Measurements from ENCODE around the gene TCAP.
"Not testable (repeated sequence)": the region's sequence is repeated elsewhere in the genome, so short reads cannot be mapped to it uniquely, and the experiment has no call there.

TCAP gene

DNA sequence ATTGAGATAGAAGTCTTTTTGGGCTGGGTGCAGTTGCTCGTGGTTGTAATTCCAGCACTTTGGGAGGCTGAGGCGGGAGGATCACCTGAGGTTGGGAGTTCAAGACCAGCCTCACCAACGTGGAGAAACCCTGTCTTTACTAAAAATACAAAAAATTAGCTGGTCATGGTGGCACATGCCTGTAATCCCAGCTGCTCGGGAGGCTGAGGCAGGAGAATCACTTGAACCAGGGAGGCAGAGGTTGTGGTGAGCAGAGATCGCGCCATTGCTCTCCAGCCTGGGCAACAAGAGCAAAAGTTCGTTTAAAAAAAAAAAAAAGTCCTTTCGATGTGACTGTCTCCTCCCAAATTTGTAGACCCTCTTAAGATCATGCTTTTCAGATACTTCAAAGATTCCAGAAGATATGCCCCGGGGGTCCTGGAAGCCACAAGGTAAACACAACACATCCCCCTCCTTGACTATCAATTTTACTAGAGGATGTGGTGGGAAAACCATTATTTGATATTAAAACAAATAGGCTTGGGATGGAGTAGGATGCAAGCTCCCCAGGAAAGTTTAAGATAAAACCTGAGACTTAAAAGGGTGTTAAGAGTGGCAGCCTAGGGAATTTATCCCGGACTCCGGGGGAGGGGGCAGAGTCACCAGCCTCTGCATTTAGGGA is 34.1 kb downstream of the TCAP start:
- H3K36me3 ChIP-seq (ENCODE audit: control insufficient read depth, insufficient read depth, low read length); H3K9me3 ChIP-seq (ENCODE audit: control insufficient read depth, insufficient read depth, low read length); H3K27ac ChIP-seq (ENCODE audit: low read length); DNase-seq (ENCODE audit: low read depth, low spot score); H3K27me3 ChIP-seq (ENCODE audit: control insufficient read depth, insufficient read depth, low read length): not testable (repeated sequence)
- peak overlapping the region; percentile 98; the same call in 1 of the 2 replicates for H3K4me3 ChIP-seq (ENCODE audit: low read length)
- H3K4me1 ChIP-seq (ENCODE audit: control insufficient read depth, insufficient read depth, low read length), result peaks cover 23% of the 10 kb centered on the region
- no CpG with 5 or more reads among the region's 11 CpGs for WGBS (ENCODE audit: insufficient coverage, insufficient read length)

DNA sequence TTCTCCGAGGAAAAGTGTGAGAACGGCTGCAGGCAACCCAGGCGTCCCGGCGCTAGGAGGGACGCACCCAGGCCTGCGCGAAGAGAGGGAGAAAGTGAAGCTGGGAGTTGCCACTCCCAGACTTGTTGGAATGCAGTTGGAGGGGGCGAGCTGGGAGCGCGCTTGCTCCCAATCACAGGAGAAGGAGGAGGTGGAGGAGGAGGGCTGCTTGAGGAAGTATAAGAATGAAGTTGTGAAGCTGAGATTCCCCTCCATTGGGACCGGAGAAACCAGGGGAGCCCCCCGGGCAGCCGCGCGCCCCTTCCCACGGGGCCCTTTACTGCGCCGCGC is 34.6 kb downstream of the TCAP start, which contains the start of gene ERBB2:
ERBB2 (plus strand) TSS at position 247 of the 330 bp plus-strand sequence. CDS start 175 bp downstream, outside the sequence.
- no CpG with 5 or more reads among the region's 20 CpGs for WGBS (ENCODE audit: insufficient coverage, insufficient read length)

DNA sequence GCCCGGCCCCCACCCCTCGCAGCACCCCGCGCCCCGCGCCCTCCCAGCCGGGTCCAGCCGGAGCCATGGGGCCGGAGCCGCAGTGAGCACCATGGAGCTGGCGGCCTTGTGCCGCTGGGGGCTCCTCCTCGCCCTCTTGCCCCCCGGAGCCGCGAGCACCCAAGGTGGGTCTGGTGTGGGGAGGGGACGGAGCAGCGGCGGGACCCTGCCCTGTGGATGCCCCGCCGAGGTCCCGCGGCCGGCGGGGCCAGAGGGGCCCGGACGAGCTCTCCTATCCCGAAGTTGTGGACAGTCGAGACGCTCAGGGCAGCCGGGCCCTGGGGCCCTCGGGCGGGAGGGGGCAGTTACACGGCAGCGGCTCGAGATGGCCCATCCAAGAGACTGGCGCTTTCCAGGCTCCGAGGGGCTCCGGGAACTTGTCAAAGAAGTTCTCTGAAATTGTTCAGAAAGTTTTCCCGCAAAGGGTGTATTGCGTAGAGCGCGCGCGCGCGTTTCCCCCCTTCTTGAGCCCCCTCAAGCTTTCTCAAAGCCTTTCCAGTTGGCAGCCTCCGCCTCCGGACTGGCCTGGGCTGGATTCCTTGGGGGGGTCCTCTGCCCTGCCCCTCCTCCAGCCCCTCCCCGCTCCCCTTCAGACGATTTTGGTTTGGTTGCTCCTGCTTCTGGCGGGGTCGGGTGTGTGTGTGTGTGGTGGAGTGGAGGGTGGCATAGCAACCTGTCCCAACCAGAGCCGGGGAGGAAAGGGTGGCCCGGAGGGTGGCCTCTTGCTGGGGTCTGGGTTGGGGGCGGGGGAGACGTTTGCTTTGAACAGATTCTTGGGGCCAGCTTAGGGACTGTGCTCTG is 35.2 kb downstream of the TCAP start:
- no peak overlapping the region for H3K27ac ChIP-seq (ENCODE audit: low read length)

More for the DNA sequence above, 34.6 kb downstream of the TCAP start, which contains the start of gene ERBB2:
- Histone ChIP-seq H3K36me3 (ENCODE audit: control insufficient read depth, insufficient read depth, low read length) (no peaks in the 10 kb centered on the region), H3K27ac (ENCODE audit: low read length) (no peak within 1 kb of the TSS), H3K27me3 (ENCODE audit: control insufficient read depth, insufficient read depth, low read length) (no peaks in the 10 kb centered on the region), H3K9me3 (ENCODE audit: control insufficient read depth, insufficient read depth, low read length) (no peaks in the 10 kb centered on the region), H3K4me3 (ENCODE audit: low read length) (peak within 1 kb of the TSS; percentile 98), H3K4me1 (ENCODE audit: control insufficient read depth, insufficient read depth, low read length) (peaks cover 24% of the 10 kb centered on the region)
- DNase-seq (ENCODE audit: low read depth, low spot score), result no peak

DNA sequence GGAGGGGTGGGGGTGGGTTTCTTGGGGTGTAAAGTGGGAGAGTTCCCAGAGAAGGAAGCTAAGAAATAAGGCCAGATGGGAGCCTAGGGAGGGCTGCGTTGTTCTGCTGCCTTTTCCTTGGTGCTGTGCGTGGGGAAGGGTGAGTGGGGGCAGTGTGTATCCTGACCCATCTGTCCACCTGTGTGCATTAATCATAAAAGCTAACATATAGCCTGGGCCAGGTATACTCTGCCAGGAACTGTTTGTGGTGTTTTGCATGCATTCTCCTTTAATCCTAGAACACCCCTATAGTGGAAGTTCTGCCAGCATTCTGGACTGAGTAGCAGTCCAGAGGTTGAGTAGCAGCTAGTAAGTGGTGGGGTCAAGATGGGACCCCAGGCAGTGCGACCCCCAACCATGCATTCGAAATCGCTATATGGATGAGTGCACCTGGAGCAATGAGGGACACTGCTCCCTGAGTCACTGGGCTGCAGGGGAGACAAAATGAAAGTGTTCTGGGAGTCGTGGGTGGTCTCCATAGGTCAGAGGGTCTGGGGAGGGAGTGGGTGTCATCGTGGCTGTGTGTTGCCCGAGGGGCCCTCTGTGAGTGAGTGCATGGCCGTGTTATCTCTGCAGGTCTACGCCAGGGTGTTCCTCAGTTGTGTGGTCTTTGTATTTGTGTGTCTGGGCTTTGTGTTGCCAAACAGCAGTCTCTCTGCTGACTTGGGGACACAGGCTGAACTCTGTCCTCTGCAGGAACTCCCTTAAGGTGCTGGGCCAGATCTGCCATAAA is 36.0 kb downstream of the TCAP start:
- no peak overlapping the region for H3K27ac ChIP-seq (ENCODE audit: low read length)
- no peaks in the 10 kb centered on the region for H3K27me3 ChIP-seq (ENCODE audit: control insufficient read depth, insufficient read depth, low read length)
- H3K9me3 ChIP-seq (ENCODE audit: control insufficient read depth, insufficient read depth, low read length), result no peaks in the 10 kb centered on the region
- DNase-seq (ENCODE audit: low read depth, low spot score), result no peak
- peak overlapping the region; percentile 98 for H3K4me3 ChIP-seq (ENCODE audit: low read length)
- no peaks in the 10 kb centered on the region for H3K36me3 ChIP-seq (ENCODE audit: control insufficient read depth, insufficient read depth, low read length)
- WGBS (ENCODE audit: insufficient coverage, insufficient read length), result no CpG with 5 or more reads among the region's 10 CpGs
- peaks cover 22% of the 10 kb centered on the region for H3K4me1 ChIP-seq (ENCODE audit: control insufficient read depth, insufficient read depth, low read length)

More for the DNA sequence above, 35.2 kb downstream of the TCAP start:
- no peaks in the 10 kb centered on the region for H3K36me3 ChIP-seq (ENCODE audit: control insufficient read depth, insufficient read depth, low read length)
- H3K4me1 ChIP-seq (ENCODE audit: control insufficient read depth, insufficient read depth, low read length), result peaks cover 24% of the 10 kb centered on the region
- H3K27me3 ChIP-seq (ENCODE audit: control insufficient read depth, insufficient read depth, low read length), result no peaks in the 10 kb centered on the region
- peak overlapping the region; percentile 98 for H3K4me3 ChIP-seq (ENCODE audit: low read length)
- DNase-seq (ENCODE audit: low read depth, low spot score), result no peak
- no CpG with 5 or more reads among the region's 57 CpGs for WGBS (ENCODE audit: insufficient coverage, insufficient read length)
- H3K9me3 ChIP-seq (ENCODE audit: control insufficient read depth, insufficient read depth, low read length), result no peaks in the 10 kb centered on the region

DNA sequence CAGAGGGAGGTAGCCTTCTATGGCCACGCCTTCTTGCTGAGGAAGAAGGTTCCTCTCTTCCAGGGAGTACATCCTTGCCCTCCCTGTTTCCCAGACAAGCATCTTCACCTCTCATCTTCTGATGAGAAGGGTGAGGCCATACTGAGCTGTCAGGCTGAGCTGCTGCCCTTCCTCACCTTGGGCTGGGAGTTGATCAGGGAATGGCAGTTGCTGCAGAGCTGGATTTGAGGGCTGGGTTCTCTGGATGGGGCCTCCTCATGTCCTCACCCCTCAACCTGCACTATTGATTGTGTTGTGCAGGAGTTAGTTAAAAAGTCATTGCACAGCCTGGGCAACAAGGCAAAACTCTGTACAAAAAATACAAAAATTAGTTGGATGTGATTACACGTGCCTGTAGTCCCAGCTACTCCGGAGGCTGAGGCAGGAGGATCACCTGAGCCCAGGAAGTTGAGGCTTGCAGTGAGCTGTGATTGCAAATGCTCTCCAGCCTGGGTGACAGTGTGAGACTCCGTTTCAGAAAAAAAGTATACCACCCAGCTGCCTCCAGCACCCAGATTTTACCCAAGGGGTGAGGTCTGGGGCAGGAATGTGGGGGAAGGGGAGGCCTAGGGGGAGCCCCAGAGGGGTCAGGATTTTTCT is 36.8 kb downstream of the TCAP start:
- Histone ChIP-seq H3K27ac (ENCODE audit: low read length) (no peak overlapping the region), H3K9me3 (ENCODE audit: control insufficient read depth, insufficient read depth, low read length) (no peaks in the 10 kb centered on the region), H3K4me1 (ENCODE audit: control insufficient read depth, insufficient read depth, low read length) (peaks cover 17% of the 10 kb centered on the region), H3K4me3 (ENCODE audit: low read length) (peak overlapping the region; percentile 98; the same call in 1 of the 2 replicates), H3K27me3 (ENCODE audit: control insufficient read depth, insufficient read depth, low read length) (no peaks in the 10 kb centered on the region), H3K36me3 (ENCODE audit: control insufficient read depth, insufficient read depth, low read length) (peaks cover 3% of the 10 kb centered on the region; the same call in 1 of the 2 replicates)
- no CpG with 5 or more reads among the region's 4 CpGs for WGBS (ENCODE audit: insufficient coverage, insufficient read length)
- no peak for DNase-seq (ENCODE audit: low read depth, low spot score)

DNA sequence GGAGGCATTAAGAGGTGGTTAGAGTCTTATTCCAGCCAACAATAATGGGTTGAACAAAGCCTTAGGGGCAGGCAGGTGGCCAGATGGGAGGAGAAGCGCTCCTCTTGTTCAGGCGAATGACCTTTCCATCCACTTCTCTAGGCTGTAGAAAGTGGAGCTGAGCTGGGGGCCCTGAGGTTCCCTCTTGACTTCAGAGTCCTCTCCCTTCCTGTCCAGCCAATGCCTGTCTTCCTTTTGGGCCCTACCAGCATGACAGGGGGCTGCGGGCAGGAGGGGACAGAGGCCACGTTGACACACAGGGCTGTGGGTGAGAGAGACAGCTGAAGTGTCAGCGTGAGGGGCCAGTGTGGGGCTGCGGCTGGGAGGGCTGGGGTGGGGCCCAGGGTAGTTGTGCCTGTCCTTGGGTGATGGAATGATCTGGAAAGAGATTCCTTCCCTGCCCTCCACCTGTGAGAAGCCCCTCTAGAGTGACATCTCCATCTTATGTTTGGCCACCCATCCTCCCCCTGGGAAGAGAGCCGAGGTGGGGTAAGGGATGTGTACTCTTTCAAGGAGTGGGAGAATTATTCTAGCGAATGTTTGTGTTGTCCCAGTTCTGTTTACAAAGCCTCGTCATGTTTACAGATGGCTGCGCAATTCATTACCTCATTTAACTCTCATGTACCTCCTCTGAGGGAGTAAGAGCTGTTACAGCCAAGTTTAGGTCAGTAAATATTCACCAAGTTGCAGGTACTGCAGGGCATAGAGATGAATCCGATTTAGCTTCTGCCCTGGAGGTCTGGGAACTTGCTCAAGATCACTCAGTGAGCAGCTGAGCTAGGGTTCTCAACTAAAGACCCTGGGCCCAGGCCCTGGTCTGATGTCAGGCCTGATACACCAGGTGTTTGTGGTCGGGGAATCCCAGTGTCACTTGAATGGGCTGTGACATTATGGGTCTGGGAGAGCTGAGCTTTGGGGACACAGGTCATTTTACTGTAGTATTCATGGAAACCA is 38.0 kb downstream of the TCAP start:
- Histone ChIP-seq H3K27me3 (ENCODE audit: control insufficient read depth, insufficient read depth, low read length) (no peaks in the 10 kb centered on the region), H3K9me3 (ENCODE audit: control insufficient read depth, insufficient read depth, low read length) (no peaks in the 10 kb centered on the region), H3K4me1 (ENCODE audit: control insufficient read depth, insufficient read depth, low read length) (peaks cover 17% of the 10 kb centered on the region), H3K4me3 (ENCODE audit: low read length) (no peak overlapping the region), H3K27ac (ENCODE audit: low read length) (no peak overlapping the region), H3K36me3 (ENCODE audit: control insufficient read depth, insufficient read depth, low read length) (peaks cover 8% of the 10 kb centered on the region; the same call in 1 of the 2 replicates)
- no peak for DNase-seq (ENCODE audit: low read depth, low spot score)
- WGBS (ENCODE audit: insufficient coverage, insufficient read length), result no CpG with 5 or more reads among the region's 12 CpGs

DNA sequence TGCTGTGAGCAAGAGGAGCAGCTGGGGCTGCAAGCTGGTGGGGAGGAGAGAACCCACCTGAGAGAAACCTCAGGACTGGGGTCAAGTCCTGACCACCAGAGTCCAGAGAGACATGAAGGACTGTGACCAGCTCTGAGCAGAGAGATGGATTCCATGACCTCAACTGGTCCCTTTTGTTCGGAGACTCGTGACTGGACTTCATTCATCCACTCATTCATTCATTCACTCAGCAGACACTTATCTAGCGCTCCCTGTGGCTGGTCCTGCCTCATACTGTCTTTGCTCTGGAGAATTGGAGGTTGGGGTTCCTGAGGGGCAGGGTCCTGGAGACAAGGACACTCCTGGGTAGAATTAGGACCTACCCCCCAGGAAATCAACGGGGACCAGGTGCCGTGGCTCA is 38.8 kb downstream of the TCAP start:
- Histone ChIP-seq H3K27me3 (ENCODE audit: control insufficient read depth, insufficient read depth, low read length) (no peaks in the 10 kb centered on the region), H3K9me3 (ENCODE audit: control insufficient read depth, insufficient read depth, low read length) (no peaks in the 10 kb centered on the region), H3K4me1 (ENCODE audit: control insufficient read depth, insufficient read depth, low read length) (peaks cover 17% of the 10 kb centered on the region), H3K36me3 (ENCODE audit: control insufficient read depth, insufficient read depth, low read length) (peaks cover 12% of the 10 kb centered on the region; the same call in 1 of the 2 replicates), H3K27ac (ENCODE audit: low read length) (no peak overlapping the region), H3K4me3 (ENCODE audit: low read length) (no peak overlapping the region)
- no peak for DNase-seq (ENCODE audit: low read depth, low spot score)
- no CpG with 5 or more reads among the region's 5 CpGs for WGBS (ENCODE audit: insufficient coverage, insufficient read length)

DNA sequence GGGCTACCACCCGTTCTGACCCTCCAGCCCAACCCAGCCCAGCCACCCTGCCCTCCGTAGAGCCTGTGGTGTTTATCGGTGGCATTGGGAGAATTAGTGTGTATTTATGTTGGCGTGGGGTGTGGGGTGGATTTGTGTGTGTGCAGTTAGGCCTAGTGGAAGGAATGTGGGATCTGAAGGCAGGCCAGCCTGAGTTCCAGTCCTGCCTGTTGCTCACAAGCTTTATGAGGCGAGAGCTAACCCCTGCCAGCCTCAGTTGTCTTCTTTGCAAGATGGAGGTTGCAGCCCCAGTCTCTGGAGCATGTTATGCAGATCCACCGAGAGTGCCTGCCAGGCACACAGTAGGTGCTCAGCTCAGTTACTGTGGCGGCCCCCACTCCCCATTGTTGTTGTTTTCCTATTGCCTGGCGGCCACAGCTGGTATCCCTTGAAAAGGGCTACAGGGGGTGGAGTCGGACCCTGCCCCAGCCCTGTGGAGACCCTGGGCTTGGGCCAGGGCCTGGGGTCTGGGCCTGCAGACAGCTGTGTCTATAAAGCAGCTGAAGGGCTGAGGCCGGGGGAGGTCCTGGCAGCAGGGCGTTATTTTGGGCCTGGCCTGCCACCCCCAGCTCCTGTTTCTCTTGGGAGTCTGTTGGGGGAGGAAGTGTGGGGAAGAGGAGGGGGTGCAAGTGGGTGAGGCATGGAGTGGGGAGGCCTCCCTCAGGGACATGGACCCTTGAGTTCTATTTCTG is 39.8 kb downstream of the TCAP start:
- no peaks in the 10 kb centered on the region for H3K27me3 ChIP-seq (ENCODE audit: control insufficient read depth, insufficient read depth, low read length)
- no peak overlapping the region for H3K4me3 ChIP-seq (ENCODE audit: low read length)
- no peak for DNase-seq (ENCODE audit: low read depth, low spot score)
- no peaks in the 10 kb centered on the region for H3K9me3 ChIP-seq (ENCODE audit: control insufficient read depth, insufficient read depth, low read length)
- H3K36me3 ChIP-seq (ENCODE audit: control insufficient read depth, insufficient read depth, low read length), result peaks cover 23% of the 10 kb centered on the region
- peaks cover 17% of the 10 kb centered on the region for H3K4me1 ChIP-seq (ENCODE audit: control insufficient read depth, insufficient read depth, low read length)
- H3K27ac ChIP-seq (ENCODE audit: low read length), result no peak overlapping the region
- WGBS (ENCODE audit: insufficient coverage, insufficient read length), result 100% methylated on average over 1 of the region's 11 CpGs

Data from iPS DF 6.9 (cell line).